MCF 10A (cell line): ENCODE data around the gene SLC12A3. TPM values are rescaled to one million over a fixed set of nuclear protein-coding genes. Genes with fewer than 3 reads are reported as not detected.

ENCODE experiments used
- BruUV-seq: library from RNA; stranded (reverse); fragments of 400-500 nt; replicated peaks from 2 replicates; lab custom pipeline; 2021; lab: Mats Ljungman, UMichigan
- CTCF ChIA-PET: fragments of 300-600 bp; sonication (Branson Sonifier 250); formaldehyde crosslinking; extraction: SDS; loops from one replicate; lab custom pipeline; 2021; ENCODE audit warnings: antibody characterized with exemption, inconsistent platforms; lab: Yijun Ruan, JAX
- POLR2A ChIA-PET: fragments of 300-600, 350-650 bp; sonication (Branson Sonifier 250); formaldehyde crosslinking; extraction: SDS; loops from one replicate; lab custom pipeline; 2020; ENCODE audit warnings: antibody characterized with exemption, inconsistent platforms; lab: Yijun Ruan, JAX
- DNase-seq: peaks from one replicate; pipeline ENCODE4 v3.0.0-alpha.2; 2018; ENCODE audit not compliant: unreplicated experiment
- H3K27ac Mint-ChIP-seq: one replicate; pipeline ENCODE4 v1.8.0; 2022; ENCODE audit warnings: mild to moderate bottlenecking, low read depth, mixed read lengths; ENCODE audit not compliant: unreplicated experiment
- H3K27me3 Mint-ChIP-seq: one replicate; pipeline ENCODE4 v1.8.0; 2022; ENCODE audit warnings: mixed read lengths; ENCODE audit not compliant: insufficient read depth, unreplicated experiment
- H3K36me3 Mint-ChIP-seq: one replicate; pipeline ENCODE4 v1.8.0; 2022; ENCODE audit warnings: mild to moderate bottlenecking, moderate library complexity, mixed read lengths; ENCODE audit not compliant: insufficient read depth, unreplicated experiment
- H3K4me1 Mint-ChIP-seq: one replicate; pipeline ENCODE4 v1.8.0; 2022; ENCODE audit warnings: mixed read lengths; ENCODE audit not compliant: insufficient read depth, unreplicated experiment
- H3K4me3 Mint-ChIP-seq: one replicate; pipeline ENCODE4 v1.8.0; 2022; ENCODE audit warnings: mild to moderate bottlenecking, moderate library complexity, mixed read lengths; ENCODE audit not compliant: unreplicated experiment
- H3K9me3 Mint-ChIP-seq: one replicate; pipeline ENCODE4 v1.8.0; 2022; ENCODE audit warnings: mixed read lengths; ENCODE audit not compliant: unreplicated experiment
- CTCF ChIP-seq: fragments of 200-600 bp; IDR thresholded peaks from one replicate; pipeline ENCODE4 v1.8.0; 2022; ENCODE audit warnings: antibody characterized with exemption, mild to moderate bottlenecking; ENCODE audit not compliant: unreplicated experiment
- intact Hi-C: fragments of 100-400 bp; cut with micrococcal nuclease; formaldehyde crosslinking; loops from 2 replicates; pipeline ENCODE4 v1.14.1; 2022
- total RNA-seq: library from RNA; stranded (reverse); gene quantifications from 2 replicates; pipeline ENCODE4 v1.2.3, GENCODE V29; 2022

SLC12A3 gene
- total RNA-seq, 1 experiment from 2014 or later: not detected

GRCh38 chr16:56838622-56839337, 26.2 kb upstream of the SLC12A3 start:
- no peak for TF ChIP-seq CTCF
- ChIA-PET CTCF (interaction anchor here (0.6 kb wide), 1 partner anchor 24 kb away, joined by 3 read pairs; no protein-coding TSS in a partner anchor), POLR2A (interaction anchor here (0.6 to 1.2 kb wide), 2 partner anchors 9 to 75 kb away, joined by 3 to 5 read pairs; no protein-coding TSS in a partner anchor)
- Mint-ChIP-seq H3K36me3 (peaks cover 51% of the 10 kb centered on the region), H3K4me1 (peaks cover 4% of the 10 kb centered on the region), H3K27me3 (no peaks in the 10 kb centered on the region), H3K4me3 (no peak overlapping the region), H3K9me3 (no peaks in the 10 kb centered on the region), H3K27ac (no peak overlapping the region)
- intact Hi-C loops: no loop called here
- no TSS peak for BruUV-seq
- no peak for DNase-seq

- Mint-ChIP-seq H3K27me3 (no peaks in the 10 kb centered on the region), H3K27ac (no peak overlapping the region), H3K4me3 (no peak overlapping the region), H3K4me1 (peaks cover 3% of the 10 kb centered on the region), H3K36me3 (peaks cover 43% of the 10 kb centered on the region), H3K9me3 (no peaks in the 10 kb centered on the region)
- ChIA-PET CTCF (no interaction called here), POLR2A (no interaction called here)
- no peak for DNase-seq
- intact Hi-C loops: no loop called here
- no TSS peak for BruUV-seq
- no peak for TF ChIP-seq CTCF
Observed at GRCh38 chr16:56841233-56841632, 23.8 kb upstream of the SLC12A3 start.

GRCh38 chr16:56841659-56842058, 23.3 kb upstream of the SLC12A3 start:
- no peak for DNase-seq
- BruUV-seq: no TSS peak
- Mint-ChIP-seq H3K36me3 (peaks cover 43% of the 10 kb centered on the region), H3K27ac (no peak overlapping the region), H3K9me3 (no peaks in the 10 kb centered on the region), H3K4me3 (no peak overlapping the region), H3K4me1 (no peaks in the 10 kb centered on the region), H3K27me3 (no peaks in the 10 kb centered on the region)
- CTCF ChIA-PET: no interaction called here
- POLR2A ChIA-PET: interaction anchor here (1.2 kb wide), 1 partner anchor 9 kb away, joined by 3 read pairs; no protein-coding TSS in a partner anchor
- intact Hi-C loops: no loop called here
- no peak for TF ChIP-seq CTCF

GRCh38 chr16:56842133-56842532, 22.9 kb upstream of the SLC12A3 start:
- Mint-ChIP-seq H3K9me3 (no peaks in the 10 kb centered on the region), H3K4me3 (no peak overlapping the region), H3K27me3 (no peaks in the 10 kb centered on the region), H3K27ac (no peak overlapping the region), H3K36me3 (peaks cover 43% of the 10 kb centered on the region), H3K4me1 (no peaks in the 10 kb centered on the region)
- CTCF ChIA-PET: interaction anchor here (0.6 kb wide), 1 partner anchor 25 kb away, joined by 3 read pairs; no protein-coding TSS in a partner anchor
- intact Hi-C loops: no loop called here
- POLR2A ChIA-PET: interaction anchor here (0.7 to 1.2 kb wide), 2 partner anchors 9 to 1379 kb away, joined by 3 read pairs; no protein-coding TSS in a partner anchor
- DNase-seq: no peak
- no TSS peak for BruUV-seq
- no peak for TF ChIP-seq CTCF
